ENCODE data around the gene TST.
A peak's percentile ranks its signal among the peaks of the same experiment; 100 is the strongest.

The TST gene

DNA sequence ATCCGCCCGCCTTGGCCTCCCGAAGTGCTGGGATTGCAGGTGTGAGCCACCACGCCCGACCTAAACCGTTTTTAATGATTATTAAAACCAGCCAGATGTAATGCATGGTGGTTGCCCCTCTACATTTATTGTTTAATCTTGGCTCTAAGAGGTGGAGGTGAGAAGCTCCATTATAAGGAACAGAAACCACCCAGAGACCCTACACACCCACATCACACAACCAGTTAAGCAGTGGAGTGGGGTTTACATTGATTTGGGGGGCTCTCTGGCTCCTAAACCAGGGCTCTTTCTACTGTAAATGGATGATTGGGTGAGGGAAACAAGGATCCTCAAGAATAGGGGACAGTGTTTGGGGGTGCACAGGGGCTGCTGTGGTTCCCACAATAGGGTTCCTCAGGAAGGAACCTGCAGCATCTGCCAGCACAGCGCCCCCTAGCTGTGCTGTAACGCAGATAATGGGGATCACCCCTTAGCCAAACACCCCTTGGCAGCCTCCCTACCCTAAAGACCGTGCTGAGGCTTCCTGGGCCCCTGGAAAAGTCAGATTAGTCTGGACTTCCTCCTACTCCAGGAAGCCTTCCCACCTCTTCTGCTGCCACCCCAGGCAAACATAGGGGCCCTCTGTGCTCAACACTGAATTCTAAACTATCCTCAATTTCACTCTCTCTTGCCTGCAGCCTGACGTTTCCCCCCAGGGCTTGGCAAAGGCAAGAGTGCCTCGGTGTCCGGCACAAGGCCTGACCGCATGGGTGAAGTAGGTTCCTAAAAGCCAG lies 2.6 kb upstream of the TST start:
- H3K4me3 ChIP-seq (ENCODE audit: low read depth, low read length): no peak overlapping the region
- no peak overlapping the region for H3K9ac ChIP-seq (ENCODE audit: low read length)
- H2BK120ac ChIP-seq (ENCODE audit: insufficient read depth, low read length, poor library complexity): no peak overlapping the region
- no peak overlapping the region for H2AK5ac ChIP-seq (ENCODE audit: low read length)
- H3K18ac ChIP-seq (ENCODE audit: low read length): peak overlapping the region; percentile 4
- H2AFZ ChIP-seq (ENCODE audit: insufficient read depth, low read length, poor library complexity): no peak overlapping the region
- H3K27ac ChIP-seq (ENCODE audit: low read depth, low read length): no peak overlapping the region
- H4K91ac ChIP-seq (ENCODE audit: low read depth, low read length): no peak overlapping the region
- no peak overlapping the region for H4K8ac ChIP-seq (ENCODE audit: low read depth, low read length)
- peaks cover 7% of the 10 kb centered on the region for H3K79me2 ChIP-seq (ENCODE audit: control insufficient read depth, insufficient read depth, low read length, poor library complexity)
- H3K27me3 ChIP-seq (ENCODE audit: insufficient read depth, low read length): no peaks in the 10 kb centered on the region
- no peak overlapping the region for H3K23ac ChIP-seq (ENCODE audit: low read length)
- H4K12ac ChIP-seq (ENCODE audit: low read depth, low read length): no peak overlapping the region
- whole genome bisulfite sequencing (ENCODE audit: extremely low coverage, insufficient coverage, insufficient read length): no CpG with 5 or more reads among the region's 13 CpGs
- no peak overlapping the region for H3K4me2 ChIP-seq (ENCODE audit: low read length)
- H3K79me1 ChIP-seq (ENCODE audit: low read length): peaks cover 7% of the 10 kb centered on the region
- H3K4me1 ChIP-seq (ENCODE audit: control insufficient read depth in 1 of 2, insufficient read depth in 2 of 2, low read length in 2 of 2): peaks cover 10 to 15% of the 10 kb centered on the region in 2 experiments
- no peak overlapping the region for H2BK5ac ChIP-seq (ENCODE audit: low read depth, low read length, poor library complexity)
- H3K14ac ChIP-seq (ENCODE audit: low read length): no peak overlapping the region
- peak in 1 of 2 donors; percentile 35 for DNase-seq
- H3K4ac ChIP-seq (ENCODE audit: low read depth, low read length): no peak overlapping the region
- no peaks in the 10 kb centered on the region for H3K9me3 ChIP-seq (ENCODE audit: insufficient read depth, low read depth, low read length)
- no peak overlapping the region for H2BK12ac ChIP-seq (ENCODE audit: low read length)
- H3K36me3 ChIP-seq (ENCODE audit: control insufficient read depth in 1 of 2, insufficient read depth in 2 of 2, low read length in 2 of 2): peaks cover 22 to 38% of the 10 kb centered on the region in 2 experiments

DNA sequence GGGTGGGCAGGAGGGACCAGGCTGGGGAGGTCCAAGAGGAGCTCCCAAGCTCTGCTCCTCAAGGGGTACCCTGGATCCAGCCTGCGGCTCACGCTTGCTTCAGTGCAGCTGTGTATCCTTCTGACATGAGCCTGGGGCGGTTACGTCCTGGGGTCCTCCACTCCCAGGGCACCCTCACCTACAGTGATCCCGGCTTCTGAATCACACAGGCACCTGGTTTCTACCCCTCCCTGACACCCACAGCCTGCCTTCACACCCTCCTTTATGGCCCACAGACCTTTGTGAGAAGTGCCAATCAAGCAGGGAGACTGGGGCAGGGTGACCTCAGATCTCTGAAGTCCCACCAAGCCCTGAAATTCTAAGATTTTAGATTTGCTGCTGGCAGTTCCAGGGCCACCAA lies 1.8 kb upstream of the TST start:
- Histone ChIP-seq H4K12ac (ENCODE audit: low read depth, low read length) (no peak overlapping the region), H3K4ac (ENCODE audit: low read depth, low read length) (peak overlapping the region; percentile 33), H2BK12ac (ENCODE audit: low read length) (peak overlapping the region; percentile 20), H2BK120ac (ENCODE audit: insufficient read depth, low read length, poor library complexity) (no peak overlapping the region), H2AK5ac (ENCODE audit: low read length) (no peak overlapping the region), H3K4me1 (ENCODE audit: control insufficient read depth in 1 of 2, insufficient read depth in 2 of 2, low read length in 2 of 2) (peaks cover 10 to 15% of the 10 kb centered on the region in 2 experiments), H3K23ac (ENCODE audit: low read length) (no peak overlapping the region), H3K36me3 (ENCODE audit: control insufficient read depth in 1 of 2, insufficient read depth in 2 of 2, low read length in 2 of 2) (peaks cover 22 to 34% of the 10 kb centered on the region in 2 experiments), H3K79me1 (ENCODE audit: low read length) (peaks cover 7% of the 10 kb centered on the region), H3K4me2 (ENCODE audit: low read length) (no peak overlapping the region), H3K4me3 (ENCODE audit: low read depth, low read length) (no peak overlapping the region), H2BK5ac (ENCODE audit: low read depth, low read length, poor library complexity) (no peak overlapping the region), H3K9ac (ENCODE audit: low read length) (no peak overlapping the region), H4K8ac (ENCODE audit: low read depth, low read length) (no peak overlapping the region), H3K9me3 (ENCODE audit: insufficient read depth, low read depth, low read length) (no peaks in the 10 kb centered on the region), H3K27ac (ENCODE audit: low read depth, low read length) (no peak overlapping the region), H3K79me2 (ENCODE audit: control insufficient read depth, insufficient read depth, low read length, poor library complexity) (peaks cover 7% of the 10 kb centered on the region), H3K18ac (ENCODE audit: low read length) (peak overlapping the region; percentile 69), H3K27me3 (ENCODE audit: insufficient read depth, low read length) (no peaks in the 10 kb centered on the region), H2AFZ (ENCODE audit: insufficient read depth, low read length, poor library complexity) (no peak overlapping the region), H3K14ac (ENCODE audit: low read length) (no peak overlapping the region), H4K91ac (ENCODE audit: low read depth, low read length) (no peak overlapping the region)
- no peak for DNase-seq
- WGBS (ENCODE audit: extremely low coverage, insufficient coverage, insufficient read length): no CpG with 5 or more reads among the region's 5 CpGs

DNA sequence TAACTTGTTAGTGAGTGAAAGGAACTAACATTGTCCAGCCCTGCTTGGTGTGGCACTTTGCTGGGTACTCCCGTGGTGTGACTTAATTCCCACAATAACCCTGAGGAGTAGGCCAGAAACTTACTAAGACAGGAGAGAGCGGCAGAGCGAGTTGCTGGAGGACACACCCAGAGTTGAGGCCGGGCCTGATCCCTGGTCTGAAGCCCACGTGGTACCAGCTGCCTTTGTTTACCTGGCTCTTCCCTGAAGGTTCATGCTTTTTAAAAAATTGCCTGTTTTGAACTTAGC lies 889 bp upstream of the TST start:
- no peak overlapping the region for H3K27ac ChIP-seq (ENCODE audit: low read depth, low read length)
- WGBS (ENCODE audit: extremely low coverage, insufficient coverage, insufficient read length): no CpG with 5 or more reads among the region's 5 CpGs
- peak overlapping the region; percentile 85 for H4K8ac ChIP-seq (ENCODE audit: low read depth, low read length)
- no peak overlapping the region for H2BK12ac ChIP-seq (ENCODE audit: low read length)
- no peaks in the 10 kb centered on the region for H3K9me3 ChIP-seq (ENCODE audit: insufficient read depth, low read depth, low read length)
- H3K79me1 ChIP-seq (ENCODE audit: low read length): peaks cover 7% of the 10 kb centered on the region
- peak overlapping the region; percentile 82 for H2AFZ ChIP-seq (ENCODE audit: insufficient read depth, low read length, poor library complexity)
- peaks cover 22 to 28% of the 10 kb centered on the region in 2 experiments for H3K36me3 ChIP-seq (ENCODE audit: control insufficient read depth in 1 of 2, insufficient read depth in 2 of 2, low read length in 2 of 2)
- peak overlapping the region; percentile 84 for H4K91ac ChIP-seq (ENCODE audit: low read depth, low read length)
- H4K12ac ChIP-seq (ENCODE audit: low read depth, low read length): no peak overlapping the region
- peak overlapping the region; percentile 75 for H3K9ac ChIP-seq (ENCODE audit: low read length)
- H3K23ac ChIP-seq (ENCODE audit: low read length): no peak overlapping the region
- peak overlapping the region; percentile 88 for H3K18ac ChIP-seq (ENCODE audit: low read length)
- H3K4ac ChIP-seq (ENCODE audit: low read depth, low read length): peak overlapping the region; percentile 81
- H3K4me2 ChIP-seq (ENCODE audit: low read length): peak overlapping the region; percentile 85
- peak overlapping the region; percentile 94 for H3K4me3 ChIP-seq (ENCODE audit: low read depth, low read length)
- H3K4me1 ChIP-seq (ENCODE audit: control insufficient read depth in 1 of 2, insufficient read depth in 2 of 2, low read length in 2 of 2): peaks cover 12 to 15% of the 10 kb centered on the region in 2 experiments
- H3K14ac ChIP-seq (ENCODE audit: low read length): no peak overlapping the region
- no peak overlapping the region for H2BK120ac ChIP-seq (ENCODE audit: insufficient read depth, low read length, poor library complexity)
- no peaks in the 10 kb centered on the region for H3K27me3 ChIP-seq (ENCODE audit: insufficient read depth, low read length)
- H2AK5ac ChIP-seq (ENCODE audit: low read length): no peak overlapping the region
- peak overlapping the region; percentile 70 for H2BK5ac ChIP-seq (ENCODE audit: low read depth, low read length, poor library complexity)
- peak in 1 of 2 donors; percentile 46 for DNase-seq
- peaks cover 7% of the 10 kb centered on the region for H3K79me2 ChIP-seq (ENCODE audit: control insufficient read depth, insufficient read depth, low read length, poor library complexity)

DNA sequence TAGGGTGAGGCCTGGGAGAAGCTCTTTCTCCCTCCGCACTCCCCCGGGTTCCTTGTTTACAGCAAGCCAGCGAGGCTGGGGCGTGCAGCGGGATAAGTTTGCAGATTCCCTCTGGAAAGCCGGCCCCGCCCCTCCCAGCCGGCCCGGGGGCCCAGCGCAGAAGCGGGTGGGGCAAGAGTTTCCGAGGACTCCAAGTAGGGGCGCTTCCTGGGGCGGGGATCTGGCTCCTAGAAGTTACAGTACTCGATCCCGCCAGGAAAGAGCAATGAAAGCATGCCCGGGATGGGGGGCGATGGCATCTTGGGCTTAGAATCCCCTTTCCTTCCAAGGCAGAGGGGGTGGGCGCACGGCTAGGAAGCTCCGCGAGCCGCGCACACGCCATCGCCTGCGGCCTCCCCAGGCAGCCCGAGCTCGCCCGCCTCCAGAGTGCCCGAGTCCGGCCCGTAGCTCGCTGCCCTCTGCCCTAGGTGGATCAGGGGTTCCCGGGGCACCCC lies 385 bp downstream of the TST start:
- Histone ChIP-seq H3K4ac (ENCODE audit: low read depth, low read length) (peak overlapping the region; percentile 76), H3K9me3 (ENCODE audit: insufficient read depth, low read depth, low read length) (no peaks in the 10 kb centered on the region), H3K36me3 (ENCODE audit: control insufficient read depth in 1 of 2, insufficient read depth in 2 of 2, low read length in 2 of 2) (peaks cover 10 to 17% of the 10 kb centered on the region in 2 experiments), H3K14ac (ENCODE audit: low read length) (peak overlapping the region; percentile 88), H3K27ac (ENCODE audit: low read depth, low read length) (peak overlapping the region; percentile 74), H2BK12ac (ENCODE audit: low read length) (no peak overlapping the region), H3K18ac (ENCODE audit: low read length) (peak overlapping the region; percentile 83), H2BK5ac (ENCODE audit: low read depth, low read length, poor library complexity) (peak overlapping the region; percentile 78), H2BK120ac (ENCODE audit: insufficient read depth, low read length, poor library complexity) (peak overlapping the region; percentile 46), H3K27me3 (ENCODE audit: insufficient read depth, low read length) (no peaks in the 10 kb centered on the region), H3K79me2 (ENCODE audit: control insufficient read depth, insufficient read depth, low read length, poor library complexity) (peaks cover 7% of the 10 kb centered on the region), H3K9ac (ENCODE audit: low read length) (peak overlapping the region; percentile 92), H2AK5ac (ENCODE audit: low read length) (peak overlapping the region; percentile 38), H3K4me2 (ENCODE audit: low read length) (peak overlapping the region; percentile 85), H4K91ac (ENCODE audit: low read depth, low read length) (peak overlapping the region; percentile 95), H3K4me1 (ENCODE audit: control insufficient read depth in 1 of 2, insufficient read depth in 2 of 2, low read length in 2 of 2) (peaks cover 13 to 17% of the 10 kb centered on the region in 2 experiments), H2AFZ (ENCODE audit: insufficient read depth, low read length, poor library complexity) (peak overlapping the region; percentile 76), H3K4me3 (ENCODE audit: low read depth, low read length) (peak overlapping the region; percentile 85), H3K23ac (ENCODE audit: low read length) (no peak overlapping the region), H4K12ac (ENCODE audit: low read depth, low read length) (peak overlapping the region; percentile 67), H3K79me1 (ENCODE audit: low read length) (peaks cover 7% of the 10 kb centered on the region), H4K8ac (ENCODE audit: low read depth, low read length) (peak overlapping the region; percentile 83)
- WGBS (ENCODE audit: extremely low coverage, insufficient coverage, insufficient read length): no CpG with 5 or more reads among the region's 35 CpGs
- peak in 1 of 2 donors; percentile 28 for DNase-seq

Measured in trophoblast cell (in vitro differentiated cells and primary cell).